GM12892 (cell line): ENCODE results near the gene OAS3.

ENCODE experiments used
- POLR2A ChIP-seq: IDR thresholded peaks from 2 replicates; pipeline ENCODE4 v1.6.1; 2011; ENCODE audit warnings: low read depth, low read length, control low read depth
- POLR2AphosphoS5 ChIP-seq: IDR thresholded peaks from 2 replicates; pipeline ENCODE4 v1.6.1; 2011; ENCODE audit warnings: low read depth, low read length, control low read depth

GRCh38 chr12:113021500-113021899 is 83.2 kb downstream of the OAS3 start:
- TF ChIP-seq POLR2A (no peak), POLR2AphosphoS5 (no peak)
